ENCODE measurements around the gene ZNF837.

The ZNF837 gene

GRCh38 chr19:58356766-58357480 is 23.9 kb downstream of the ZNF837 start:
- H3K27me3 ChIP-seq (ENCODE audit: control insufficient read depth in 5 of 5, insufficient read depth in 4 of 5, low read length in 5 of 5), result peaks cover 18 to 50% (median 41%) of the 10 kb centered on the region in 5 donors

DNA sequence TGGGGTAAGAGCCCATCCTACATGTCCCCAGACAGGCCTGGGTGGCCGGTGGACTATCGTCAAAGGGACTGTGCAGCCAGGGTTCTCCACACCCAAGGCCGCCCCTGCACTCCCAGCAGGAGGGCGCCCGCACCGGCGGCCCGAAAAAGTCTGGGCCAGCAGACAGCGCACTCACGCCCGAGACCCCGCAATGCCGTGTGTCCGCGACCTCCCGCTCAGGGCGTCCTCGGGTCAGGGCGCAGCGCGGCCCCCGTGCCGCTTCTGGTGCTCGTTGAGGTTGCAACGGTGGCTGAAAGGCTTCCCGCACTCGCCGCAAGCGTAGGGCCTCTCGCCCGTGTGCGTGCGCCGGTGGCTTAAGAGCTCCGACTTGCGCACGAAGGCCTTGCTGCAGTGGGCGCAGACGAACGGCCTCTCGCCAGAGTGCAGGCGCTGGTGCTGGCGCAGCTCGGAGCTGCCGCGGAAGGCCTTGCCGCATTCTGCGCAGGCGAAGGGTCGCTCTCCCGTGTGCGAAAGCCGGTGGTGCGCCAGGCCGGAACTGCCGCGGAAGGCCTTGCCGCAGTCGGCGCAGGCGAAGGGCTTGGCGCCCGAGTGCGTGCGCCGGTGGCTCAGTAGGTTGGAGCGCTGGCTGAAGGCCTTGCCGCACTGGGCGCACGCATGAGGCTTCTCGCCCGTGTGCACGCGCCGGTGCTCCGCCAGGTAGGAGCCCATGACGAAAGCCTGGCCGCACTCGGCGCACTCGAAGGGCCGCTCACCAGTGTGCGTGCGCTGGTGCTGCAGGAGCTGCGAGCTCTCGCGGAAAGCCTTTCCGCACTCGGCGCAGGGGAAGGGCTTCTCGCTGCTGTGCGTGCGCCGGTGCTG is 24.7 kb downstream of the ZNF837 start:
- peak overlapping the region in 4 of 5 donors; percentile 41 to 60 (median 50) for H3K4me3 ChIP-seq (ENCODE audit: low read depth in 1 of 5, low read length in 5 of 5)
- H3K27me3 ChIP-seq (ENCODE audit: control insufficient read depth in 5 of 5, insufficient read depth in 4 of 5, low read length in 5 of 5), result peaks cover 18 to 53% (median 46%) of the 10 kb centered on the region in 5 donors
- H3K27ac ChIP-seq (ENCODE audit: low read depth, low read length), result no peak overlapping the region
- H3K9me3 ChIP-seq (ENCODE audit: control insufficient read depth in 5 of 5, low read length in 5 of 5), result peaks cover 0 to 3% (median 0%) of the 10 kb centered on the region in 5 donors
- H3K9ac ChIP-seq (ENCODE audit: low read length in 5 of 5), result no peak overlapping the region
- peaks cover 0 to 22% (median 15%) of the 10 kb centered on the region in 5 donors for H3K4me1 ChIP-seq (ENCODE audit: control insufficient read depth in 5 of 5, insufficient read depth in 5 of 5, low read length in 5 of 5)
- no peaks in the 10 kb centered on the region for H3K36me3 ChIP-seq (ENCODE audit: control insufficient read depth in 5 of 5, insufficient read depth in 5 of 5, low read length in 5 of 5)

More at GRCh38 chr19:58356766-58357480, 23.9 kb downstream of the ZNF837 start:
- H3K9ac ChIP-seq (ENCODE audit: low read length in 5 of 5), result peak overlapping the region in 1 of 5 donors; percentile 30
- no peak overlapping the region for H3K27ac ChIP-seq (ENCODE audit: low read depth, low read length)
- H3K4me1 ChIP-seq (ENCODE audit: control insufficient read depth in 5 of 5, insufficient read depth in 5 of 5, low read length in 5 of 5), result peaks cover 0 to 27% (median 20%) of the 10 kb centered on the region in 5 donors
- H3K9me3 ChIP-seq (ENCODE audit: control insufficient read depth in 5 of 5, low read length in 5 of 5), result peaks cover 0 to 3% (median 0%) of the 10 kb centered on the region in 5 donors
- no peaks in the 10 kb centered on the region for H3K36me3 ChIP-seq (ENCODE audit: control insufficient read depth in 5 of 5, insufficient read depth in 5 of 5, low read length in 5 of 5)
- H3K4me3 ChIP-seq (ENCODE audit: low read depth in 1 of 5, low read length in 5 of 5), result peak overlapping the region in 4 of 5 donors; percentile 41 to 60 (median 50)

DNA sequence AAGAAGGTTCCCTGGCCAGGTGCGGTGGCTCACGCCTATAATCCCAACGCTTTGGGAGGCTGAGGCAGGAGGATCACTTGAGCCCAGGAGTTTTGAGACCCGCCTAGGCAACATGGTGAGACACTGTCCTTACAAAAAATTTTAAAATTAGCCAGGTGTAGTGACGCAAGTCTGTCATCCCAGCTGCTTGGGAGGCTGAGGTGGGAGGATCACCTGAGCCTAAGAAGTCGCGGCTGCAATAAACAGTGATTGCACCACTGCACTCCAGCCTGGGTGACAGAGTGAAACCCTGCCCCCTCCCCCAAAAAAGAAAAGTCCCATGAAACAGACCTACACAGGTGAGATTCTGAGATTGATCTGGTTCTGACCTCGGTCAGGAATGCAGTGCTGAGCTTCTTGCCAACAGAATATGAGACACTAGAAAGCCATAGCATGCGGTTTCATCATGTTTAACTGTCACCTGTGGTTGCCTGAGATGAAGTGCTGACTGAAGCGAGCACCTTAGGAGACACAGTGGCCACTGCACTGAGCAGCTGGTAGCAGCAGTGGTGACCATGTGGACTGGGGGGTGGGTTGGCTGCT is 25.5 kb downstream of the ZNF837 start:
- Histone ChIP-seq H3K9ac (ENCODE audit: low read length in 5 of 5) (no peak overlapping the region), H3K27ac (ENCODE audit: low read depth, low read length) (no peak overlapping the region), H3K4me1 (ENCODE audit: control insufficient read depth in 5 of 5, insufficient read depth in 5 of 5, low read length in 5 of 5) (peaks cover 0 to 26% (median 20%) of the 10 kb centered on the region in 5 donors), H3K36me3 (ENCODE audit: control insufficient read depth in 5 of 5, insufficient read depth in 5 of 5, low read length in 5 of 5) (no peaks in the 10 kb centered on the region), H3K27me3 (ENCODE audit: control insufficient read depth in 5 of 5, insufficient read depth in 4 of 5, low read length in 5 of 5) (peaks cover 21 to 62% (median 54%) of the 10 kb centered on the region in 5 donors), H3K4me3 (ENCODE audit: low read depth in 1 of 5, low read length in 5 of 5) (peak overlapping the region in 1 of 5 donors; percentile 6), H3K9me3 (ENCODE audit: control insufficient read depth in 5 of 5, low read length in 5 of 5) (peaks cover 0 to 3% (median 0%) of the 10 kb centered on the region in 5 donors)

GRCh38 chr19:58354478-58355030 is 26.3 kb downstream of the ZNF837 start:
- peaks cover 25 to 67% (median 61%) of the 10 kb centered on the region in 5 donors for H3K27me3 ChIP-seq (ENCODE audit: control insufficient read depth in 5 of 5, insufficient read depth in 4 of 5, low read length in 5 of 5)
- no peak overlapping the region for H3K4me3 ChIP-seq (ENCODE audit: low read depth in 1 of 5, low read length in 5 of 5)
- no peak overlapping the region for H3K9ac ChIP-seq (ENCODE audit: low read length in 5 of 5)

GRCh38 chr19:58353717-58354477 is 26.9 kb downstream of the ZNF837 start:
- Histone ChIP-seq H3K4me3 (ENCODE audit: low read depth in 1 of 5, low read length in 5 of 5) (no peak overlapping the region), H3K4me1 (ENCODE audit: control insufficient read depth in 5 of 5, insufficient read depth in 5 of 5, low read length in 5 of 5) (peaks cover 0 to 32% (median 26%) of the 10 kb centered on the region in 5 donors), H3K27me3 (ENCODE audit: control insufficient read depth in 5 of 5, insufficient read depth in 4 of 5, low read length in 5 of 5) (peaks cover 25 to 71% (median 61%) of the 10 kb centered on the region in 5 donors), H3K36me3 (ENCODE audit: control insufficient read depth in 5 of 5, insufficient read depth in 5 of 5, low read length in 5 of 5) (no peaks in the 10 kb centered on the region), H3K9ac (ENCODE audit: low read length in 5 of 5) (no peak overlapping the region), H3K9me3 (ENCODE audit: control insufficient read depth in 5 of 5, low read length in 5 of 5) (peaks cover 0 to 3% (median 0%) of the 10 kb centered on the region in 5 donors), H3K27ac (ENCODE audit: low read depth, low read length) (no peak overlapping the region)

More at GRCh38 chr19:58354478-58355030, 26.3 kb downstream of the ZNF837 start:
- Histone ChIP-seq H3K27ac (ENCODE audit: low read depth, low read length) (no peak overlapping the region), H3K36me3 (ENCODE audit: control insufficient read depth in 5 of 5, insufficient read depth in 5 of 5, low read length in 5 of 5) (no peaks in the 10 kb centered on the region), H3K9me3 (ENCODE audit: control insufficient read depth in 5 of 5, low read length in 5 of 5) (peaks cover 0 to 3% (median 0%) of the 10 kb centered on the region in 5 donors), H3K4me1 (ENCODE audit: control insufficient read depth in 5 of 5, insufficient read depth in 5 of 5, low read length in 5 of 5) (peaks cover 0 to 32% (median 26%) of the 10 kb centered on the region in 5 donors)

DNA sequence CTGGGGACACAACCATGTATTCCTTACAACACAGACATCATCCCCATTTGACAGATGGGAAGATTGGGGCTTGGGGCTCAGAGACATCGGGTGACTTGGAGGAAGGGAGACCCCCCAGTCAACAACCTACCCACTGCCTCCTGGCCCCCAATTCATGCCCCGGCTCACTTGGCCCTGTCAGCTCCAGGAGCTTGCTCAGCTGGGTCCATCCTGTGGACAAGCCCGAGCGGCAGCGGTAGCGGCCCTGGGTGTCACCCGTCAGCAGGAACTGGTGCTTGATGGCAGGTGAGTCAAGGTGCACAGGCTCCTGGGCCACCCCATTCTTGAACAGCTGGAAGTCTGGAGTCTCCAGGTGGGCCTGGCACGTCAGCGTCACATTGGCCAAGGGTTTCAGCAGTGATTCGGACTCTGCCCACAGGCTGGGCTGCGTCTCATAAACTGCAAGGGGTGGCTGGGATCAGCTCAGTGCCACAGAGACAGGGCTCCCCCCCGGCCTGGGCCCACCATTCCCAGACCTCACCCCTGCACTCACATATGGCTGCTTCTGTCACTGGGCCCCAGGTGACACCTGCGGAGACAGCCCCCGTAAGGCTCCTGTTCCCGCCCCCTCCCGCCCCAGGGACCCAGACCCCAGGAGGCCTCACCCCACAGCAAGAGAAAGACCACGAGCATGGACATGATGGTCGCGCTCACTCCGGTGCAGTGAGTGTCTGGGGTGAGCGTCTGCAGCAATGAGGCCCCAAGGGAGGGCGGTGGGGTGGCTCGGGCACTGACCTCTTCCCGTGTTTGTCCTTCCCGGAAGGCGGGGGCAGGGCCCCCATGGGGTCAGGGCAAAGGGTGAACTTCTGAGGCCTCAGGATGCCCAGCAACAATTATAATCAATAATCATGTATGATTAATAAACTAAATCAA is 27.8 kb downstream of the ZNF837 start, which contains the start of gene A1BG:
A1BG (minus strand) TSS at position 733 of the 912 bp plus-strand sequence; CDS start at position 678, 55 bp downstream.
- Histone ChIP-seq H3K27me3 (ENCODE audit: control insufficient read depth in 5 of 5, insufficient read depth in 4 of 5, low read length in 5 of 5) (peaks cover 25 to 71% (median 61%) of the 10 kb centered on the region in 5 donors), H3K36me3 (ENCODE audit: control insufficient read depth in 5 of 5, insufficient read depth in 5 of 5, low read length in 5 of 5) (no peaks in the 10 kb centered on the region), H3K4me3 (ENCODE audit: low read depth in 1 of 5, low read length in 5 of 5) (no peak within 1 kb of the TSS), H3K27ac (ENCODE audit: low read depth, low read length) (no peak within 1 kb of the TSS), H3K9me3 (ENCODE audit: control insufficient read depth in 5 of 5, low read length in 5 of 5) (peaks cover 0 to 3% (median 0%) of the 10 kb centered on the region in 5 donors), H3K9ac (ENCODE audit: low read length in 5 of 5) (no peak within 1 kb of the TSS), H3K4me1 (ENCODE audit: control insufficient read depth in 5 of 5, insufficient read depth in 5 of 5, low read length in 5 of 5) (peaks cover 0 to 34% (median 29%) of the 10 kb centered on the region in 5 donors)

DNA sequence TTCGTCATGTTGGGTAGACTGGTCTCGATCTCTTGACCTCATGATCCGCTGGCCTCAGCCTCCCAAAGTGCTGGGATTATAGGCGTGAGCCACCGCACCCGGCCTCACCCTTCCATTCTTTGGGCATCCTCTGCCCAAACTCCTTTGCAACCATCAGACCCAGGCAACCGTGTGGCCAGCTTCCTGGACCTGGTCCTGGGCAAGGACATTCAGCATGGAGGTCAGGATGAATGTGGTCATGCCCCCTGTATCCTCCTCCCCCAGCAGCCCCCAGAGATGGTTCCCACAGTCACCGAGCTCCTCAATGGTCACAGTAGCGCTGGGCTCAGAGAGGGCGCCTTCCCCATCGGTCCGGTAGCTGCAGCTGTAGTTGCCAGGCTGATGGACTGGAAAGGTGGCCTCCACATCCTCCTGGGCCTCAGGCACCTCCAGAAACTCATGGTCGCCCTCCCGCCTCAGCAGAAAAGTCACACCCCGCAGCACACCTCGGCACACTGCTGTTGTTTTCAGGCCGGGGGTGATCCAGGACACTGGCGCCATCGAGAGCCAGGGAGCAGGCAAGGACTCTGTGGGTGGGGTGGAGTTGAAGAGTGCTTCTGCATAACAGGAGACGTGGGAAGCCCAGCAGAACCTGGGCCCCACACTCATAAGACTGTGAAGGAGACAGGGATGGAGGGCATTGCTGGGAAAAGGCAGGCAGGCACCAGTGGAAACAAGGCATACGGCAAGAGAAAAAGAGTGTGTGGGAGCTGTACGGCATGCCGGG is 28.7 kb downstream of the ZNF837 start:
- Histone ChIP-seq H3K9ac (ENCODE audit: low read length in 5 of 5) (no peak overlapping the region), H3K4me1 (ENCODE audit: control insufficient read depth in 5 of 5, insufficient read depth in 5 of 5, low read length in 5 of 5) (peaks cover 0 to 32% (median 28%) of the 10 kb centered on the region in 5 donors), H3K27ac (ENCODE audit: low read depth, low read length) (no peak overlapping the region), H3K4me3 (ENCODE audit: low read depth in 1 of 5, low read length in 5 of 5) (no peak overlapping the region), H3K36me3 (ENCODE audit: control insufficient read depth in 5 of 5, insufficient read depth in 5 of 5, low read length in 5 of 5) (no peaks in the 10 kb centered on the region), H3K27me3 (ENCODE audit: control insufficient read depth in 5 of 5, insufficient read depth in 4 of 5, low read length in 5 of 5) (peaks cover 25 to 75% (median 59%) of the 10 kb centered on the region in 5 donors), H3K9me3 (ENCODE audit: control insufficient read depth in 5 of 5, low read length in 5 of 5) (peaks cover 0 to 3% (median 0%) of the 10 kb centered on the region in 5 donors)

DNA sequence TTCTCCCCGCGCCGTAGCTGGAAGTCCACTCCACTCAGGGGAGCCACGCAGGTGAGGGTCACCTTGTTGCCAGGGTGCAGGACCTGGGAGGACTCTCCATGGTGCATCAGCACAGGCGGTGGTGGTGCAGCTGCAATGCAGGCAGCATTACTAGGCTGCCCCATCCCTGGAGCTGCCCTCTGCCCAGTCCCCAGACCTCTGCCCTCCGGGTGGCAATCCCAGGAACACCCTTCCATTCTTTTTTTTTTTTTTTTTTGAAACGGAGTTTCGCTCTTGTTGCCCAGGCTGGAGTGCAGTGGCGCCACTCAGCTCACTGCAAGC is 29.3 kb downstream of the ZNF837 start:
- Histone ChIP-seq H3K27ac (ENCODE audit: low read depth, low read length) (no peak overlapping the region), H3K36me3 (ENCODE audit: control insufficient read depth in 5 of 5, insufficient read depth in 5 of 5, low read length in 5 of 5) (no peaks in the 10 kb centered on the region), H3K9me3 (ENCODE audit: control insufficient read depth in 5 of 5, low read length in 5 of 5) (peaks cover 0 to 3% (median 0%) of the 10 kb centered on the region in 5 donors), H3K4me1 (ENCODE audit: control insufficient read depth in 5 of 5, insufficient read depth in 5 of 5, low read length in 5 of 5) (peaks cover 0 to 32% (median 21%) of the 10 kb centered on the region in 5 donors), H3K27me3 (ENCODE audit: control insufficient read depth in 5 of 5, insufficient read depth in 4 of 5, low read length in 5 of 5) (peaks cover 25 to 80% (median 59%) of the 10 kb centered on the region in 5 donors), H3K9ac (ENCODE audit: low read length in 5 of 5) (no peak overlapping the region), H3K4me3 (ENCODE audit: low read depth in 1 of 5, low read length in 5 of 5) (no peak overlapping the region)

Data from subcutaneous abdominal adipose tissue (tissue), 5 donors.